Measurements from ENCODE around the gene HBD. TPM values are rescaled to one million over a fixed set of nuclear protein-coding genes. Genes with fewer than 3 reads are reported as not detected.

HBD gene
- total and polyA plus RNA-seq, 2 donors (not counting 3 experiments of a cell fraction or from before 2014, with no cell fraction given): not detected

- dilution Hi-C loops (cut with MboI; ENCODE audit: extremely low pct_ligation_motif_present, low sequenced_read_pairs): no loop called here
- FAIRE-seq: no peak
- Histone ChIP-seq H3K27me3 (ENCODE audit: control insufficient read depth in 2 of 2, insufficient read depth in 2 of 2, low read length in 2 of 2) (no peaks in the 10 kb centered on the region), H3K4me2 (ENCODE audit: insufficient read depth, low read length) (no peak overlapping the region), H3K79me2 (ENCODE audit: control insufficient read depth, insufficient read depth, low read length) (no peaks in the 10 kb centered on the region), H3K4me3 (replicated peaks in 1 of 3; ENCODE audit: insufficient read depth in 1 of 3, low read depth in 1 of 3, low read length in 3 of 3) (no peak overlapping the region), H2AFZ (ENCODE audit: low read depth, low read length) (no peak overlapping the region), H3K9me1 (replicated peaks; ENCODE audit: control insufficient read depth, extremely low read depth, insufficient read depth, low read length) (no peaks in the 10 kb centered on the region), H3K36me3 (ENCODE audit: control insufficient read depth in 2 of 2, extremely low read depth in 1 of 2, insufficient read depth in 2 of 2, low read length in 2 of 2) (no peaks in the 10 kb centered on the region), H3K9me3 (replicated peaks; ENCODE audit: control insufficient read depth, insufficient read depth, low read length) (no peaks in the 10 kb centered on the region), H3K9ac (replicated peaks; ENCODE audit: extremely low read depth, insufficient read depth, low read length) (no peak overlapping the region), H3K4me1 (ENCODE audit: control insufficient read depth, extremely low read depth, insufficient read depth, low read length) (peaks cover 11% of the 10 kb centered on the region), H3K27ac (ENCODE audit: insufficient read depth, low read depth, low read length) (no peak overlapping the region), H4K20me1 (replicated peaks; ENCODE audit: control insufficient read depth, extremely low read depth, insufficient read depth, low read length) (no peaks in the 10 kb centered on the region)
- POLR2A ChIA-PET: no interaction called here
- BruUV-seq (replicated peaks): no TSS peak
- CTCF ChIA-PET: interaction anchor here (1.1 kb wide), 1 partner anchor 24 kb away, joined by 4 read pairs; no protein-coding TSS in a partner anchor
- TF ChIP-seq FOS (IDR thresholded peaks at IDR 0.05; ENCODE audit: borderline replicate concordance, insufficient read depth, low read length) (no peak), POLR2A (IDR thresholded peaks at IDR 0.05; ENCODE audit: low read depth, low read length) (no peak)
- intact Hi-C loops (cut with micrococcal nuclease): no loop called here
- no peak for DNase-seq (ENCODE audit: low read depth, low spot score)
Observed at GRCh38 chr11:5276697-5277096, 42.4 kb upstream of the HBD start.

DNA sequence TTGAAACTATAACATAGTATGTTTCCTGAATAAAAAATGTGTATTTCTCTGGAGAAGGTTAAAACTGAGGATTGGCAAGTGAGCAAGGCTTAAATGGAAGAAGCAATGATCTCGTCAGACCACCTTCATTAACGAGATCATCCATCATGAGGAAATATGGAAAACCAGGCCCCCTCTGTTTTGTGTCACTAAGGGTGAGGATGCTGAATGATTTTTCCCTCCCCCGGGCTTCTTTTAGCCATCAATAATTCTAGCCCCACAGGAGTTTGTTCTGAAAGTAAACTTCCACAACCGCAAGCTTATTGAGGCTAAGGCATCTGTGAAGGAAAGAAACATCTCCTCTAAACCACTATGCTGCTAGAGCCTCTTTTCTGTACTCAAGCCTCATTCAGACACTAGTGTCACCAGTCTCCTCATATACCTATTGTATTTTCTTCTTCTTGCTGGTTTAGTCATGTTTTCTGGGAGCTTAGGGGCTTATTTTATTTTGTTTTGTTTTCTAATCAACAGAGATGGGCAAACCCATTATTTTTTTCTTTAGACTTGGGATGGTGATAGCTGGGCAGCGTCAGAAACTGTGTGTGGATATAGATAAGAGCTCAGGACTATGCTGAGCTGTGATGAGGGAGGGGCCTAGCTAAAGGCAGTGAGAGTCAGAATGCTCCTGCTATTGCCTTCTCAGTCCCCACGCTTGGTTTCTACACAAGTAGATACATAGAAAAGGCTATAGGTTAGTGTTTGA, 41.3 kb upstream of the HBD start:
- intact Hi-C loops (cut with micrococcal nuclease) (no loop called here), dilution Hi-C loops (cut with MboI; ENCODE audit: extremely low pct_ligation_motif_present, low sequenced_read_pairs) (no loop called here)
- Histone ChIP-seq H3K36me3 (ENCODE audit: control insufficient read depth in 2 of 2, extremely low read depth in 1 of 2, insufficient read depth in 2 of 2, low read length in 2 of 2) (no peaks in the 10 kb centered on the region), H3K79me2 (ENCODE audit: control insufficient read depth, insufficient read depth, low read length) (no peaks in the 10 kb centered on the region), H3K4me1 (ENCODE audit: control insufficient read depth, extremely low read depth, insufficient read depth, low read length) (peaks cover 4% of the 10 kb centered on the region), H3K4me2 (ENCODE audit: insufficient read depth, low read length) (no peak overlapping the region), H3K9ac (replicated peaks; ENCODE audit: extremely low read depth, insufficient read depth, low read length) (no peak overlapping the region), H2AFZ (ENCODE audit: low read depth, low read length) (no peak overlapping the region), H4K20me1 (replicated peaks; ENCODE audit: control insufficient read depth, extremely low read depth, insufficient read depth, low read length) (no peaks in the 10 kb centered on the region), H3K9me3 (replicated peaks; ENCODE audit: control insufficient read depth, insufficient read depth, low read length) (no peaks in the 10 kb centered on the region), H3K27me3 (ENCODE audit: control insufficient read depth in 2 of 2, insufficient read depth in 2 of 2, low read length in 2 of 2) (no peaks in the 10 kb centered on the region), H3K27ac (ENCODE audit: insufficient read depth, low read depth, low read length) (no peak overlapping the region), H3K4me3 (replicated peaks in 1 of 3; ENCODE audit: insufficient read depth in 1 of 3, low read depth in 1 of 3, low read length in 3 of 3) (no peak overlapping the region), H3K9me1 (replicated peaks; ENCODE audit: control insufficient read depth, extremely low read depth, insufficient read depth, low read length) (no peaks in the 10 kb centered on the region)
- ChIA-PET POLR2A (no interaction called here), CTCF (interaction anchor here (1.0 to 1.1 kb wide), 2 partner anchors 10 to 25 kb away, joined by 3 to 4 read pairs; no protein-coding TSS in a partner anchor)
- DNase-seq (ENCODE audit: low read depth, low spot score): no peak
- TF ChIP-seq GATA2 (IDR thresholded peaks at IDR 0.05; ENCODE audit: insufficient read depth, insufficient read length, low read depth, low read length) (no peak), MYC (IDR thresholded peaks at IDR 0.05; ENCODE audit: low read depth, low read length) (no peak), FOS (IDR thresholded peaks at IDR 0.05; ENCODE audit: borderline replicate concordance, insufficient read depth, low read length) (no peak), POLR2AphosphoS5 (IDR thresholded peaks at IDR 0.05; ENCODE audit: insufficient read depth, low read depth, low read length) (no peak), JUN (IDR thresholded peaks at IDR 0.05; ENCODE audit: borderline replicate concordance, insufficient read depth, insufficient read length, low read depth) (no peak), CTCF (IDR thresholded peaks at IDR 0.05; ENCODE audit: extremely low read depth in 1 of 2, insufficient read depth in 1 of 2, low read depth in 1 of 2, low read length in 2 of 2) (no peak), POLR2A (IDR thresholded peaks at IDR 0.05; ENCODE audit: low read depth, low read length) (no peak), EZH2 (IDR thresholded peaks at IDR 0.05; ENCODE audit: borderline replicate concordance, low read depth, low read length, severe bottlenecking) (no peak)
- TF ChIP-seq, protein P1, sequence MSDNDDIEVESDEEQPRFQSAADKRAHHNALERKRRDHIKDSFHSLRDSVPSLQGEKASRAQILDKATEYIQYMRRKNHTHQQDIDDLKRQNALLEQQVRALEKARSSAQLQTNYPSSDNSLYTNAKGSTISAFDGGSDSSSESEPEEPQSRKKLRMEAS (IDR thresholded peaks at IDR 0.05; ENCODE audit: insufficient read depth, insufficient read length): no peak
- no peak for FAIRE-seq
- no TSS peak for BruUV-seq (replicated peaks)

Measured in endothelial cell of umbilical vein (primary cell).